GM12892 (cell line): Measurements from ENCODE around the gene ADM2.

Source experiments
- POLR2A ChIP-seq: IDR thresholded peaks from 2 replicates; pipeline ENCODE4 v1.6.1; 2011; ENCODE audit warnings: low read depth, low read length, control low read depth
- POLR2AphosphoS5 ChIP-seq: IDR thresholded peaks from 2 replicates; pipeline ENCODE4 v1.6.1; 2011; ENCODE audit warnings: low read depth, low read length, control low read depth
- TAF1 ChIP-seq: IDR thresholded peaks from 2 replicates; pipeline ENCODE4 v1.6.1; 2011; ENCODE audit warnings: low read depth, mild to moderate bottlenecking, control low read depth, low read length, borderline replicate concordance

DNA sequence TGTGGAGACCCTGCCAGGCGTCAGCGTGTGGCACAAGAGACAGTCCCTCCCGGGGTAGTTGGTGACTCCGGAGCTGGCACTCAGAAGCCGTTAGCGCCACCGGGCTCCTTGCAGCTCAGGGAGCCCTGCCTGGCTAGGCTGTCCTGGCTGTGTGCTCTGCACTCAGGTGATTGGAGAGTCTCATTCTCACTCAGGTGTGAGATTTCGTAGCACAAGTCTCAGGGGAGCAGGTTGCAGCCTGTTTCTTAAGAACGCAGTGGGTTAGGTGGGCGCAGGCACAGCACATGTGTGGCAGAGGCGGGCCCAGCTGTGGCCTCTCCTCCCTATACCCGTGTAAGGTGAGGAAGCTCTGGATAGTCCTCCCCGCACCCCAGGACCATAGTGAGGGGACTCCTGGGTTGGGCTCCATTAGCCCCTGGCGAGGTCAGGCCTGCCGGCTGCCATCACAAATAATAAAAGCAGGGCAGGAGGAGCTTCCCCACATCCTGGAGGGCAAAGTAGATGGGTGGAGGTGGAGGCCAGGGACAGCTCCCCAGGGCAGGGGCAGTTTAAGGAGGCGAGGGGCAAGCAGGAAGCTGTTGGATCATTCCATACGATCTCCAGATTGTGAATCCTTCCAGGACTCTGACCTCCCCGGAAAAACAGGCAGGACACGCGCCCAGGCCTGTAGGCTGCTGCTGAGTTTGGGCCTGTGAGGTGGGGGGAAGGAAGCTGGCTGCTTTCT is 45.9 kb upstream of the ADM2 start:
- no peak for TF ChIP-seq POLR2AphosphoS5
- TF ChIP-seq TAF1: no peak
- no peak for TF ChIP-seq POLR2A
